Choroid plexus epithelial cell (primary cell): ENCODE measurements around the gene SRCAP.
A peak's percentile ranks its signal among the peaks of the same experiment; 100 is the strongest.

Experiments used
- DNase-seq: peaks from one replicate; pipeline ENCODE4 v3.0.0-alpha.2; 2010; ENCODE audit warnings: low read depth
- H3K4me3 ChIP-seq: 2 replicates; pipeline ENCODE4 v1.5.1; 2011; ENCODE audit warnings: low read depth, mild to moderate bottlenecking, control low read depth, low read length, moderate library complexity
- TF ChIP-seq, protein P1 (sequence below): conservative IDR thresholded peaks from 2 replicates; pipeline ENCODE4 v1.5.1; 2011; ENCODE audit warnings: low read depth, mild to moderate bottlenecking, control low read depth, inconsistent platforms, low read length, moderate library complexity

Gene SRCAP

DNA sequence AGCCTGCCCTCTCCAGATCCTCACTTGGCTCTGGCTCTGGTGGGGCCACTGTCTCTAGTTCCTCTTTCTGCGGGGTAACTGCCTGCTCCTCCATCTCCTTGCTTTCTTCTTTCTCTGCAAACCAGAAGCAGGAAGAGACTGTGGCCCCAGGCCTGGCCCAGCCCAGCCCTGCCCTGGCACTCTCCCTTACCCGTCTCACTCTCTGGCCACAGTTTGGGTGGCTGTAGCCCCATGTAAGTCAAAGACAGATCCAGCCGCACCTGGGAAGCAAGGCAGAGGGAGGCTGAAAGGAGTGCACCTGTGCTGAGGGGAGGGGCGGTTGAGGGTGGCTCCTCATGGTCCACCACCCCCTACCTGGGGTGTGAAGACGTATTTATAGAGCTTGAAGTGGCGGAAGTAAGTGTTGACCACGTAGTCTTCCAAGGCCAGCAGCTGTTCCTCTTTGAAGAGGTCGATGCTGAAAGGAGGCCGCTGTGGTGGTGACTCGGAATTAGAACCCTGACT is 60.1 kb downstream of the SRCAP start:
- TF ChIP-seq, protein P1, sequence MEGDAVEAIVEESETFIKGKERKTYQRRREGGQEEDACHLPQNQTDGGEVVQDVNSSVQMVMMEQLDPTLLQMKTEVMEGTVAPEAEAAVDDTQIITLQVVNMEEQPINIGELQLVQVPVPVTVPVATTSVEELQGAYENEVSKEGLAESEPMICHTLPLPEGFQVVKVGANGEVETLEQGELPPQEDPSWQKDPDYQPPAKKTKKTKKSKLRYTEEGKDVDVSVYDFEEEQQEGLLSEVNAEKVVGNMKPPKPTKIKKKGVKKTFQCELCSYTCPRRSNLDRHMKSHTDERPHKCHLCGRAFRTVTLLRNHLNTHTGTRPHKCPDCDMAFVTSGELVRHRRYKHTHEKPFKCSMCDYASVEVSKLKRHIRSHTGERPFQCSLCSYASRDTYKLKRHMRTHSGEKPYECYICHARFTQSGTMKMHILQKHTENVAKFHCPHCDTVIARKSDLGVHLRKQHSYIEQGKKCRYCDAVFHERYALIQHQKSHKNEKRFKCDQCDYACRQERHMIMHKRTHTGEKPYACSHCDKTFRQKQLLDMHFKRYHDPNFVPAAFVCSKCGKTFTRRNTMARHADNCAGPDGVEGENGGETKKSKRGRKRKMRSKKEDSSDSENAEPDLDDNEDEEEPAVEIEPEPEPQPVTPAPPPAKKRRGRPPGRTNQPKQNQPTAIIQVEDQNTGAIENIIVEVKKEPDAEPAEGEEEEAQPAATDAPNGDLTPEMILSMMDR: no peak
- no peak for DNase-seq

DNA sequence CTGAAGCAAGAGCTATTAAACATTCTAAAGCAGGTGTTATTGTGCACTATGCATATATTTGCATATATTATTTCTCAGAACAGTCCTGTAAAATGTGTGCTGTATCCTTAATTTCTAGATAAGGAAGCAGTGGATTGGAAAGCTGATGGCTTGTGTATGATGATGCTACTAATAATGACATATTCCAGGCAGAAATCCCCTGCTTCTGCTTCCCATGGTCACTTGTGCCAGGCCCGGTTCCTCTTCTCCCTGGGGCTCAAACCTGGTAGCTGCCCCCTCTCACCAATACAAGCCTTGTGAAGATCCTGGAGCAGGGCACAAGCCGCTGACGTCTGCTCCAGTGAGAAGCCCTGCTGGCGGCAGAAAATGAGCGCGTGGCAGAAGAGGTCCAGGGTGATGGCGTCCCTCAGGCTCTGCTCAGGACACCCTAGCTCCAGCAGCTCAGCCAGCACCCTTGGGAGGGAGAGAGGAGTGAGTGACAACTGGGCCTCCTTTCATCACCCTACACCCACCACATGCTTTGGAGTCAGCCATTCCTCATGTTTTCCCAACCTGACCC is 61.1 kb downstream of the SRCAP start:
- no peak for DNase-seq
- TF ChIP-seq, protein P1: no peak
- H3K4me3 ChIP-seq: no peak overlapping the region

More for the DNA sequence above, 60.1 kb downstream of the SRCAP start:
- H3K4me3 ChIP-seq: no peak overlapping the region

DNA sequence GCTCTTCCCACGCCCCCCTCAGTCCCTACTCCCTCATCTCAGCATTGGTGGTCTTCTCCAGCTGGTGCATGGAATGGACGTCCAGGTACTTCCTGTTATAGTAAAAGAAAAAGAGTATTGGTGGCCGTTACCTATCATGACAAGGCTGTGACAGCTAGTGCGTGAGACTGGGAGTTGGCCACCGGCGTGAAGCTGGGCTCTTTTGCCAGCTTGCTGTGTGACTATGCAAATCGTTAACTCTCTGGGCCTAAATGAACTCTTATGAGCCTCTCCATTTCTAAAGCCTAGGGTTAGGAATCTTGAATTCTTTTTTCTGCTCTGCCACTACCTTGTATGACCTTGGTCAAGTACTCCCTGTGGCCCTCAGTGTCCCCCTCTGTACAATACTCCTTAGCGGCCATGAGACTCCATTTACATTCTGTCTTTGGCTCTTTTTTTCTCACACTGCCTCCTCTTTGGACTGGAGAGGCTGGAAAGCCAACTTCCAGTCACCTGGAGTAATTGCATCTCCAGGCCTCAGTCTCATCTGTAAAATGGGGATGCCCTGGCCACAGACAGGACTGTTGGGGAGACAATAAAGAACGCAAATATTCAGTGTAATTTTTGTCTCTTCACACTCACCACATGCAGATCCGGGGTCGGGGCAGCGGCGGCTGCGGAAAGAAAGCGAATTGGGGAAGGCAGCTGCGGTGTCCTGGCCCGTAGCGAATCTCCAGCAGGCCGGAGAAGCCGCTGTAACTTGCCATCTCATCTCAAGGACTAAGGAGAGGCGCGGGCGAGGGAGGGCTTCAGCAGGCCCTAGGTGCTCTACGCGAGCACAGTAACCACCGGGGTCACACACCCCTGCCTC is 61.8 kb downstream of the SRCAP start:
- H3K4me3 ChIP-seq: peak overlapping the region; percentile 98
- no peak for DNase-seq
- TF ChIP-seq, protein P1: no peak

DNA sequence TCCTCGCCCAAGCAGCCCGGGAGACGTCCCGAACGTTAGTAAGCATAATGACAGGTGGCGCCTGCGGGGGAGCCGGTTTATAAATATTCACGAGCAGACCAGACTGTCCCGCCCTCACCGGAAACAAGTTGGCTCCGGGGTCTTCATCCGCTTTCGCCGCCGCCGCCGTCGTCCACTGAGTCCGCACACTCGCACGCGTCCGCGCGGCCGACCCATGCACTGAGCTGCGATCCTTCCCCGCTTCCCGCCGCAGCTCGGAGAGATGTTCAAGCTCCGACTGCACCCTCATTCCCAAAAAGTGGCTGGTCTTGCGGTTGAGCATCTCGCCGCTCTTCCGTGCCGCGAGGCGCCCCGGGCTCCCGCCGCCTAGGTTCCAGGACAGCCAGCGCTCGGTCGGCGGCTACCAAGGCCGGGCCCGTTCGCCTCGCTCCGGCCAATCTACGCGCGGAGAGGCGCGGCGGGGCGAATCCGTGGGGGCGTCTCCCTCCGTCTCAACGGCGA is 62.5 kb downstream of the SRCAP start:
- H3K4me3 ChIP-seq: peak overlapping the region; percentile 98
- DNase-seq: peak; percentile 20
- TF ChIP-seq, protein P1: no peak

DNA sequence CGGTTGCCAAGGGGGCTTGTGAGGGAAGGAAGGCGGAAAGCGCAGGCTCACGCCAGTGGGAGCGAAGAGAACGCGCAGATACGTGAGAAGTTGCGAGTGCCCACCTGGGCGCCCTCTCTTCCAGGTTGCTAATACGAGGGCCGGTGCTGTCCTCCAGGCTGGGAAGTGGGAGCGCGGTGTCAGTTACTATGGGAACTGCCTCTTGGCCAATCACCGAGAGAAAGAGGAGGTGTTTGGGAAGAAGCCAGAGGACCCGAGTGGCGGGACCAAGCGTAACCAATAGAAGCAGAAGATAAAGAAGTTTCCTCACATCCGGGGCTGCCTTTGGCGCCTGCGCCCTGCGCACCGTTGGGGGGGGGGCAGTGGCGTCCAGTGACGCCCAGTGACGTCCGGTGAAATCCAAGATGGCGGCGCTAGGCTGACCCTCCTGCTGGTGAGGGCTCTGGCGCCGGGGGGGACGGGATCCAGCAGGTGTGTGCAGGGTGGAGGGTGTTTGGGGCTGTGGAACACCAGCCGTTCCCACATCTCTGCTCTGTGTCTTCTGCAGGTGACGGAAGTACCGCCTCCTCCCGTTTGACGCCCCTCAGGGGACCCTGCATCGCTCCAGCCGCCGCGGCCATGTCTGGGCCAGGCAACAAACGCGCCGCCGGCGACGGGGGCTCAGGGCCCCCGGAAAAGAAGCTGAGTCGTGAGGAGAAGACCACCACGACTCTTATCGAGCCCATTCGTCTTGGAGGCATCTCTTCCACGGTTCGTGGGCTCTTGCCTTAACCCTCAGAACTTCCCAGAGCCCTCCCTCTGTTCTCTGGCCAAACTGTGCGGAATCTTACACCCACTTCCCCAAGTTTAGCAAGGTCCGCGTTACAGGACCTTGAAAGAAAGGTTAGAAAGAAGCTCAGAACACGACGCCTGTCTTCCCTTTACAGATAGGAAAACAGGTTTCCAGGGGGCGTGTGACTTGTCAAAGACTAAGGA is 63.2 kb downstream of the SRCAP start, which contains the start of the genes CFAP119 and RNF40:
Gene CFAP119 (minus strand): TSS at position 135 of the 975 bp plus-strand sequence. CDS start 314 bp downstream, outside the sequence.
Gene RNF40 (plus strand): TSS at position 395 of the 975 bp plus-strand sequence. CDS start 224 bp downstream, at position 619.
- TF ChIP-seq, protein P1: no peak
- H3K4me3 ChIP-seq: peak within 1 kb of the TSS; percentile 98
- peak; percentile 99 for DNase-seq
